C4-2B (cell line): ENCODE data around the gene ZNF175.
A peak's percentile ranks its signal among the peaks of the same experiment; 100 is the strongest.

Source experiments
- H3K27ac ChIP-seq: fragments of 450-650 bp; 2 replicates; pipeline ENCODE4 v1.5.1; 2017
- CTCF ChIP-seq: fragments of 450-650 bp; conservative IDR thresholded peaks from 2 replicates; pipeline ENCODE4 v1.5.1; 2017; ENCODE audit warnings: mild to moderate bottlenecking
- ZFX ChIP-seq: fragments of 450-650 bp; IDR thresholded peaks from 2 replicates; pipeline ENCODE4 v1.6.1; 2017

Gene ZNF175

DNA sequence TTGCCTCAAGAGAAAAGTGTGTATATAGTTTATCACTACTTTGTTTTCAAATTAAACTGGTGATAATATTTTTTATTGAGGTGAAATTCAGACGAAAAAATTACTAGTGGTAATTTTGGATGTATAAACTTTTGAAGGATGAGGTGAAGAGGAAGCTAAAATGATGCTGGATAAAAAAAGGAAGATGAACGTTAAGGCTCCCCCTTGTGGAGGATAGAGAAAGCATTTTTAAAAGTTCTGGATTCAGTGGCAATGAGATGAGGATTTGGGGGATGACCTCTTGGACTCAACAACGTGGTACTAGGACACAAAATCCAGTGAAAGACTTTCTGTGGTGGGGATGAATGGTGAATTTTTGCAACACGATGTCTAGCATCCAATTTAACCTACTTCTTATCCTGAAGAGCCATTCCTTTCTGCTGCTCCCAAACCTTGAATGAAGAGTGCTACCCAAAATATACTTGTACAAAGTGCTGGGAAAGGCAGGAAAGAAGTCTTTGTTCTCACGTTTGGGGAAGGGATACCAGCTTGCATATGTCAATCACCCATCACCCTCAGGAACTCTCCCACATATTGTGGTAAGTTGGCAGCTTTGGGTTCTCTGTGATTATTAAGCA, 66.4 kb downstream of the ZNF175 start:
- peak; percentile 69 for TF ChIP-seq CTCF
- TF ChIP-seq ZFX, result no peak
- no peak overlapping the region for H3K27ac ChIP-seq

GRCh38 chr19:51639916-51640315, 68.8 kb downstream of the ZNF175 start:
- no peak for TF ChIP-seq ZFX
- no peak for TF ChIP-seq CTCF
- no peak overlapping the region for H3K27ac ChIP-seq

GRCh38 chr19:51640386-51640785, 69.3 kb downstream of the ZNF175 start:
- no peak overlapping the region for H3K27ac ChIP-seq
- TF ChIP-seq CTCF (no peak), ZFX (no peak)

GRCh38 chr19:51641648-51642047, 70.6 kb downstream of the ZNF175 start:
- TF ChIP-seq ZFX, result no peak
- no peak for TF ChIP-seq CTCF
- no peak overlapping the region for H3K27ac ChIP-seq
